Panc1 (cell line): ENCODE results near the gene RASD2.

Experiments used
- CTCF ChIP-seq: fragments of 450-650 bp; IDR thresholded peaks from 2 replicates; pipeline ENCODE4 v1.5.1; 2017; ENCODE audit warnings: mild to moderate bottlenecking
- POLR2AphosphoS5 ChIP-seq: IDR thresholded peaks from 2 replicates; pipeline ENCODE4 v1.6.1; 2012; ENCODE audit warnings: mild to moderate bottlenecking, low read depth, low read length, moderate library complexity
- REST ChIP-seq, 2 experiments: IDR thresholded peaks; 2 replicates each; pipeline ENCODE4 v1.6.1; 2011 to 2012; ENCODE audit warnings: low read depth in 2 of 2, control low read depth in 1 of 2, low read length in 1 of 2, mild to moderate bottlenecking in 1 of 2, moderate library complexity in 1 of 2; ENCODE audit not compliant: insufficient read depth in 1 of 2
- SIN3A ChIP-seq: IDR thresholded peaks from 2 replicates; pipeline ENCODE4 v1.6.1; 2012; ENCODE audit warnings: low read depth, mild to moderate bottlenecking, low read length, moderate library complexity, borderline replicate concordance; ENCODE audit not compliant: insufficient read depth

GRCh38 chr22:35582861-35583670, 42.4 kb downstream of the RASD2 start:
- TF ChIP-seq POLR2AphosphoS5 (no peak), REST (IDR thresholded peaks at IDR 0.05; ENCODE audit: insufficient read depth in 1 of 2, low read depth in 2 of 2, low read length in 1 of 2) (no peak), CTCF (peak; percentile 91), SIN3A (no peak)
